H9 (cell line): ENCODE measurements around the gene PVALB. TPM values are rescaled to one million over a fixed set of nuclear protein-coding genes. Genes with fewer than 3 reads are reported as not detected.

ENCODE experiments used
- DNase-seq: peaks from one replicate; pipeline ENCODE4 v3.0.0-alpha.2; 2017
- H2AFZ ChIP-seq: one replicate; pipeline ENCODE4 v1.6.1; 2013; ENCODE audit warnings: mild to moderate bottlenecking, low read length, control low read depth, moderate library complexity
- H2AK5ac ChIP-seq: 2 replicates; pipeline ENCODE4 v1.6.1; 2013; ENCODE audit warnings: low read length, control low read depth, mixed read lengths; ENCODE audit not compliant: insufficient read length
- H2BK120ac ChIP-seq: one replicate; pipeline ENCODE4 v1.6.1; 2013; ENCODE audit warnings: low read depth, mild to moderate bottlenecking, low read length, control low read depth, inconsistent platforms; ENCODE audit not compliant: poor library complexity, severe bottlenecking
- H2BK12ac ChIP-seq: 2 replicates; pipeline ENCODE4 v1.6.1; 2013; ENCODE audit warnings: low read length, control low read depth, mixed read lengths, low read depth; ENCODE audit not compliant: insufficient read length
- H2BK15ac ChIP-seq: 2 replicates; pipeline ENCODE4 v1.6.1; 2013; ENCODE audit warnings: low read depth, low read length, control low read depth
- H2BK20ac ChIP-seq: one replicate; pipeline ENCODE4 v1.6.1; 2013; ENCODE audit warnings: low read depth, mild to moderate bottlenecking, low read length, control low read depth, inconsistent platforms; ENCODE audit not compliant: poor library complexity, severe bottlenecking
- H2BK5ac ChIP-seq: 2 replicates; pipeline ENCODE4 v1.6.1; 2013; ENCODE audit warnings: low read length, control low read depth, mixed read lengths; ENCODE audit not compliant: insufficient read length
- H3K14ac ChIP-seq: 2 replicates; pipeline ENCODE4 v1.6.1; 2013; ENCODE audit warnings: low read length, control low read depth; ENCODE audit not compliant: insufficient read depth
- H3K18ac ChIP-seq: 2 replicates; pipeline ENCODE4 v1.6.1; 2013; ENCODE audit warnings: low read depth, mild to moderate bottlenecking, mixed read lengths, low read length, control low read depth; ENCODE audit not compliant: insufficient read length
- H3K23ac ChIP-seq: 2 replicates; pipeline ENCODE4 v1.6.1; 2013; ENCODE audit warnings: low read length, control low read depth, mixed read lengths, low read depth; ENCODE audit not compliant: insufficient read length
- H3K23me2 ChIP-seq: 2 replicates; pipeline ENCODE4 v1.6.1; 2013; ENCODE audit warnings: low read depth, mild to moderate bottlenecking, mixed read lengths, low read length, control low read depth; ENCODE audit not compliant: insufficient read length, poor library complexity, severe bottlenecking
- H3K27ac ChIP-seq: 2 replicates; pipeline ENCODE4 v1.5.1; 2013; ENCODE audit warnings: low read length, control low read depth, mixed read lengths, low read depth; ENCODE audit not compliant: insufficient read length
- H3K27me3 ChIP-seq: 2 replicates; pipeline ENCODE4 v1.6.1; 2013; ENCODE audit warnings: low read length, control low read depth, inconsistent platforms; ENCODE audit not compliant: insufficient read depth
- H3K4ac ChIP-seq: 2 replicates; pipeline ENCODE4 v1.6.1; 2013; ENCODE audit warnings: low read depth, mild to moderate bottlenecking, control low read depth, inconsistent platforms, low read length, moderate library complexity
- H3K4me1 ChIP-seq: 2 replicates; pipeline ENCODE4 v1.6.1; 2013; ENCODE audit warnings: low read length, control low read depth, inconsistent platforms; ENCODE audit not compliant: insufficient read depth
- H3K4me2 ChIP-seq: 2 replicates; pipeline ENCODE4 v1.6.1; 2013; ENCODE audit warnings: low read length, control low read depth, mixed read lengths; ENCODE audit not compliant: insufficient read length, insufficient read depth
- H3K56ac ChIP-seq: 2 replicates; pipeline ENCODE4 v1.6.1; 2013; ENCODE audit warnings: low read depth, mild to moderate bottlenecking, mixed read lengths, low read length, control low read depth; ENCODE audit not compliant: insufficient read length
- H3K79me1 ChIP-seq: 2 replicates; pipeline ENCODE4 v1.6.1; 2013; ENCODE audit warnings: low read depth, mild to moderate bottlenecking, moderate library complexity, low read length, control low read depth, inconsistent platforms; ENCODE audit not compliant: insufficient read depth, poor library complexity, severe bottlenecking
- H3K79me2 ChIP-seq: 2 replicates; pipeline ENCODE4 v1.6.1; 2013; ENCODE audit warnings: low read length, control low read depth, inconsistent platforms; ENCODE audit not compliant: insufficient read depth
- H3K9ac ChIP-seq: 2 replicates; pipeline ENCODE4 v1.6.1; 2013; ENCODE audit warnings: low read length, control low read depth, mixed read lengths; ENCODE audit not compliant: insufficient read length; ENCODE audit errors: extremely low read depth
- H3K9me3 ChIP-seq: one replicate; pipeline ENCODE4 v1.6.1; 2013; ENCODE audit warnings: low read depth, low read length, inconsistent platforms; ENCODE audit not compliant: control insufficient read depth
- H3T11ph ChIP-seq: one replicate; pipeline ENCODE4 v1.6.1; 2013; ENCODE audit warnings: mild to moderate bottlenecking, low read length, control low read depth, inconsistent platforms
- H4K20me1 ChIP-seq: one replicate; pipeline ENCODE4 v1.6.1; 2013; ENCODE audit not compliant: control insufficient read depth, insufficient read length, insufficient read depth
- H4K5ac ChIP-seq: 2 replicates; pipeline ENCODE4 v1.6.1; 2013; ENCODE audit warnings: low read depth, mild to moderate bottlenecking, mixed read lengths, low read length, control low read depth; ENCODE audit not compliant: insufficient read length
- H4K8ac ChIP-seq: replicated peaks from 2 replicates; pipeline ENCODE4 v1.6.1; 2013; ENCODE audit warnings: low read length, control low read depth, mixed read lengths, low read depth; ENCODE audit not compliant: insufficient read length
- H4K91ac ChIP-seq: 2 replicates; pipeline ENCODE4 v1.6.1; 2013; ENCODE audit warnings: low read depth, mild to moderate bottlenecking, moderate library complexity, mixed read lengths, low read length, control low read depth; ENCODE audit not compliant: insufficient read length
- H3K27ac Mint-ChIP-seq, 3 experiments: 2 replicates in 2 of 3; 3 replicates in 1 of 3; pipeline ENCODE4 v1.8.0; 2020 to 2021; ENCODE audit warnings: mixed read lengths in 3 of 3, mild to moderate bottlenecking in 1 of 3, moderate library complexity in 1 of 3
- H3K27me3 Mint-ChIP-seq: 2 replicates; pipeline ENCODE4 v1.8.0; 2021; ENCODE audit warnings: low read depth, mild to moderate bottlenecking, moderate library complexity, mixed read lengths
- H3K36me3 Mint-ChIP-seq, 3 experiments: 2 replicates in 2 of 3; 3 replicates in 1 of 3; pipeline ENCODE4 v1.8.0; 2020 to 2021; ENCODE audit warnings: low read depth in 3 of 3, mixed read lengths in 3 of 3; ENCODE audit not compliant: insufficient read depth in 1 of 3
- H3K4me1 Mint-ChIP-seq, 2 experiments: 2 replicates each; pipeline ENCODE4 v1.8.0; 2020; ENCODE audit warnings: mixed read lengths in 2 of 2
- H3K4me3 Mint-ChIP-seq, 2 experiments: 2 replicates in 1 of 2; 3 replicates in 1 of 2; pipeline ENCODE4 v1.8.0; 2020 to 2021; ENCODE audit warnings: mild to moderate bottlenecking in 2 of 2, mixed read lengths in 2 of 2, moderate library complexity in 1 of 2
- H3K9me3 Mint-ChIP-seq, 2 experiments: 2 replicates in 1 of 2; 3 replicates in 1 of 2; pipeline ENCODE4 v1.8.0; 2020; ENCODE audit warnings: mild to moderate bottlenecking in 2 of 2, mixed read lengths in 2 of 2, moderate library complexity in 1 of 2
- CTCF ChIP-seq: fragments of 200-600 bp; sonication (generic); conservative IDR thresholded peaks from 3 replicates; pipeline ENCODE4 v1.8.0; 2021; ENCODE audit warnings: antibody characterized with exemption, mild to moderate bottlenecking
- WGBS: extraction: QIAGEN DNeasy Blood & Tissue Kit; methylation state at CpG from one replicate; pipeline ENCODE4 v1.1.7; 2013; ENCODE audit warnings: missing lambda C conversion rate, low lambda C conversion rate, mixed read lengths; ENCODE audit not compliant: insufficient read length; ENCODE audit errors: extremely low coverage; 5-methylcytosine and 5-hydroxymethylcytosine counted together
- total RNA-seq: library from RNA; stranded (reverse); gene quantifications from 2 replicates; pipeline ENCODE4 v1.2.1, GENCODE V29; 2021

PVALB gene
- total RNA-seq, 1 experiment from 2014 or later, result 2.7 TPM

DNA sequence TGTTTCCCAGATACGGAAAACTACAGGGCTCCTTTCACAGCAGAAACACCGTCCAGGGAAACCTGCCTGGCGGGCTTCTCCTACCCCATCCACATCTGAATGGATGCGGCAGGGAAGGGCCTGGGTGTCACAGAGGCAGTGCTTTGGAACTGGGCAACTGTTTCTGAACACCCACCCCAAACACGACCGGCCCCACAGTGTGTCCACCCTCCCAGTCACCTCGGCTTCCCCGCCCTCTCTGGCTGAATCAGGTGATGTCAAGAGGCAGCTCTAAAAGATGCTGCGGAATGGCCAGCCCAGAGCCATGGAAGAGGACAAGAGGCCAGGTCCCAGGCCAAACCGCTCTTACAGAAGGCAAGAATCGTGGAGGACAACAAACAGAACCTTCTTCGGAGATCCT is 62.9 kb downstream of the PVALB start:
- Histone ChIP-seq H2BK120ac (no peak overlapping the region), H3K27ac (no peak overlapping the region), H3K18ac (no peak overlapping the region), H2BK15ac (no peak overlapping the region), H4K20me1 (no peaks in the 10 kb centered on the region), H3K4me1 (no peaks in the 10 kb centered on the region), H4K91ac (no peak overlapping the region), H3K23ac (no peak overlapping the region), H2BK12ac (no peak overlapping the region), H3K4me2 (no peak overlapping the region), H2AK5ac (no peak overlapping the region), H3K9ac (no peak overlapping the region), H3K56ac (no peak overlapping the region), H3K27me3 (no peaks in the 10 kb centered on the region; the same call in 1 of the 2 replicates), H3K4ac (no peak overlapping the region), H2AFZ (no peak overlapping the region), H3K79me2 (no peaks in the 10 kb centered on the region), H3K79me1 (no peaks in the 10 kb centered on the region), H4K5ac (no peak overlapping the region), H4K8ac (no peak overlapping the region), H3K9me3 (no peaks in the 10 kb centered on the region), H2BK20ac (no peak overlapping the region), H2BK5ac (no peak overlapping the region), H3K14ac (no peak overlapping the region), H3T11ph (no peak overlapping the region), H3K23me2 (no peaks in the 10 kb centered on the region)
- Mint-ChIP-seq H3K4me3 (no peak overlapping the region), H3K36me3 (no peaks in the 10 kb centered on the region), H3K4me1 (peaks cover 2 to 21% of the 10 kb centered on the region in 2 experiments; a peak in 3 of 4 replicates), H3K9me3 (no peaks in the 10 kb centered on the region; a peak in 1 of 5 replicates), H3K27me3 (peaks cover 33% of the 10 kb centered on the region), H3K27ac (no peak overlapping the region)
- no peak for DNase-seq
- no peak for TF ChIP-seq CTCF
- WGBS, result no CpG with 5 or more reads among the region's 12 CpGs
